ENCODE data around the gene DNAL4. TPM values are rescaled to one million over a fixed set of nuclear protein-coding genes. Genes with fewer than 3 reads are reported as not detected.
A peak's percentile ranks its signal among the peaks of the same experiment; 100 is the strongest.

DNAL4 gene
- total and polyA plus RNA-seq, 2 of the 4 experiments (the other 2 are of a cell fraction), result 6.1 to 12.1 TPM

GRCh38 chr22:38755911-38756532, 37.9 kb downstream of the DNAL4 start, which contains the start of gene SUN2:
SUN2 (minus strand) TSS chr22:38755998; CDS start chr22:38752628, 3,370 bp downstream.
- in situ Hi-C loops (cut with MboI; ENCODE audit: low sequenced_read_pairs) (no loop called here), intact Hi-C loops (cut with micrococcal nuclease) (no loop called here), dilution Hi-C loops (cut with HindIII; ENCODE audit: low sequenced_read_pairs, unreplicated experiment) (no loop called here)
- peak within 1 kb of the TSS; percentile 22 for H3K18ac ChIP-seq (ENCODE audit: low read depth, low read length)
- WGBS, 2 experiments (ENCODE audit: extremely low coverage in 2 of 2, insufficient read length in 1 of 2), result 0% methylated on average over 29 of the region's 68 CpGs; no CpG with 5 or more reads in 1 of the 2 experiments
- no peak within 1 kb of the TSS; the same call in 1 of the 3 replicates for H2BK15ac ChIP-seq (ENCODE audit: low read depth, low read length)
- H2AK5ac ChIP-seq (ENCODE audit: low read depth, low read length), result peak within 1 kb of the TSS; percentile 92
- H2AK9ac ChIP-seq (replicated peaks; ENCODE audit: low read depth, low read length, poor library complexity), result peak within 1 kb of the TSS; percentile 98
- peak within 1 kb of the TSS; percentile 42; the same call in 1 of the 2 replicates for H2BK120ac ChIP-seq (ENCODE audit: low read depth, low read length)
- peaks cover 17 to 55% of the 10 kb centered on the region in 2 experiments for H3K79me1 ChIP-seq (ENCODE audit: low read depth in 1 of 2, low read length in 2 of 2)
- no peaks in the 10 kb centered on the region for H3K27me3 ChIP-seq (ENCODE audit: control insufficient read depth, insufficient read depth, low read length)
- peak within 1 kb of the TSS; percentile 98 for H2AFZ ChIP-seq (replicated peaks; ENCODE audit: low read length, poor library complexity)
- H3K4me2 ChIP-seq (ENCODE audit: low read depth, low read length), result peak within 1 kb of the TSS; percentile 95
- H2BK5ac ChIP-seq (ENCODE audit: low read depth, low read length, poor library complexity, severe bottlenecking), result peak within 1 kb of the TSS; percentile 85
- H3K14ac ChIP-seq (replicated peaks; ENCODE audit: low read depth, low read length), result peak within 1 kb of the TSS; percentile 87
- ChIA-PET POLR2A (ENCODE audit: unreplicated experiment) (no interaction called here), CTCF (interaction anchor here (0.6 to 1.1 kb wide), 2 partner anchors 10 to 12 kb away, joined by 3 to 4 read pairs; no protein-coding TSS in a partner anchor)
- H3K9me1 ChIP-seq (ENCODE audit: insufficient read depth, low read length), result peaks cover 14% of the 10 kb centered on the region
- H4K91ac ChIP-seq (ENCODE audit: insufficient read depth, low read depth, low read length), result peak within 1 kb of the TSS; percentile 97
- no peak within 1 kb of the TSS for H2BK20ac ChIP-seq (ENCODE audit: low read depth, low read length)
- H4K8ac ChIP-seq (ENCODE audit: low read depth in 2 of 2, low read length in 2 of 2), result peak within 1 kb of the TSS; percentile 95 to 98
- H3K4me1 ChIP-seq (ENCODE audit: control insufficient read depth, insufficient read depth, low read length), result peaks cover 9% of the 10 kb centered on the region
- no TSS peak for BruUV-seq (replicated peaks)
- peak within 1 kb of the TSS; percentile 85 for H3K9ac ChIP-seq (ENCODE audit: low read depth, low read length)
- peak within 1 kb of the TSS; percentile 94 for H3K27ac ChIP-seq (ENCODE audit: insufficient read depth, low read length)
- H3K36me3 ChIP-seq (ENCODE audit: control insufficient read depth, insufficient read depth, low read length), result peaks cover 14% of the 10 kb centered on the region
- H4K5ac ChIP-seq (ENCODE audit: low read depth, low read length), result peak within 1 kb of the TSS; percentile 87
- H3K56ac ChIP-seq (ENCODE audit: extremely low read depth, insufficient read depth, low read length), result peak within 1 kb of the TSS; percentile 69
- peaks cover 4% of the 10 kb centered on the region; the same call in 1 of the 2 replicates for H4K20me1 ChIP-seq (ENCODE audit: insufficient read depth, low read length)
- ATAC-seq (ENCODE audit: low read depth), result peak; percentile 92
- no peaks in the 10 kb centered on the region for H3K9me3 ChIP-seq (ENCODE audit: control insufficient read depth, insufficient read depth, low read length)
- DNase-seq, result peak; percentile 77
- peak within 1 kb of the TSS; percentile 93 for H3K4ac ChIP-seq (ENCODE audit: low read depth, low read length)
- H3K23ac ChIP-seq (ENCODE audit: low read depth, low read length), result peak within 1 kb of the TSS; percentile 89
- H3K4me3 ChIP-seq (ENCODE audit: insufficient read depth, low read depth, low read length), result peak within 1 kb of the TSS; percentile 52
- TF ChIP-seq POLR2A (IDR thresholded peaks at IDR 0.05; ENCODE audit: low read depth, low read length) (0 out of 2 replicates have a peak, but pooled peaks have one; percentile 63), RAD21 (IDR thresholded peaks at IDR 0.05; ENCODE audit: low read length) (no peak), RFX5 (IDR thresholded peaks at IDR 0.05; ENCODE audit: low read depth, low read length) (no peak), CHD1 (IDR thresholded peaks at IDR 0.05; ENCODE audit: low read depth, low read length) (no peak), MAFK (IDR thresholded peaks at IDR 0.05; ENCODE audit: low read depth, low read length) (no peak), SMC3 (IDR thresholded peaks at IDR 0.05; ENCODE audit: low read depth, low read length) (no peak), MAZ (IDR thresholded peaks at IDR 0.05; ENCODE audit: borderline replicate concordance, low read depth, low read length) (no peak), RCOR1 (IDR thresholded peaks at IDR 0.05; ENCODE audit: insufficient replicate concordance, low read length) (no peak), MXI1 (IDR thresholded peaks at IDR 0.05; ENCODE audit: borderline replicate concordance, low read depth, low read length) (no peak), CEBPB (IDR thresholded peaks at IDR 0.05; ENCODE audit: low read depth, low read length) (peak; percentile 60), FOS (IDR thresholded peaks at IDR 0.05; ENCODE audit: low read depth, low read length) (no peak), NFE2L2 (IDR thresholded peaks at IDR 0.05; ENCODE audit: low read depth, low read length) (no peak), CTCF (conservative IDR thresholded peaks at IDR 0.05; ENCODE audit: low read depth, low read length) (no peak), ELK1 (IDR thresholded peaks at IDR 0.05; ENCODE audit: borderline replicate concordance, low read depth, low read length) (no peak), BHLHE40 (IDR thresholded peaks at IDR 0.05; ENCODE audit: low read depth, low read length) (no peak)
